Hematopoietic multipotent progenitor cell treated with erythropoietin and hydrocortisone succinate and interleukin-3 and kit ligand, for 4 days (in vitro differentiated cells): ENCODE results near the gene CCDC24.

ENCODE experiments used
- DNase-seq: peaks from one replicate; pipeline ENCODE4 v3.0.0-alpha.2; 2015

CCDC24 gene

GRCh38 chr1:43981135-43981491 is 10.3 kb upstream of the CCDC24 start:
- DNase-seq: no peak

DNA sequence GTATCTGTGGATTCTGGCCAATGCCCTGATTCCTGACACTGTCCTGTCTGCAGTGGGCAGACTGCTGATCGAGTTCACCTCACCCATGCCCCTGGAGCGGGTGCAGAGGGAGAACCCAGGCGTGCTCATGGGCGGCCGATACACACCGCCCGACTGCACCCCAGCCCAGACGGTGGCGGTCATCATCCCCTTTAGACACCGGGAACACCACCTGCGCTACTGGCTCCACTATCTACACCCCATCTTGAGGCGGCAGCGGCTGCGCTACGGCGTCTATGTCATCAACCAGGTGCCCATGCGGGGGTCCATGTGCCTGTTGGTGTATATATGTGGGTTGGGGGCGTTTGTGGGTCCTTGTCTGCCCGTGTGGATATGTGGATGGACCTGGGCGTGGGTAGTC is 9.8 kb upstream of the CCDC24 start:
- DNase-seq: no peak

DNA sequence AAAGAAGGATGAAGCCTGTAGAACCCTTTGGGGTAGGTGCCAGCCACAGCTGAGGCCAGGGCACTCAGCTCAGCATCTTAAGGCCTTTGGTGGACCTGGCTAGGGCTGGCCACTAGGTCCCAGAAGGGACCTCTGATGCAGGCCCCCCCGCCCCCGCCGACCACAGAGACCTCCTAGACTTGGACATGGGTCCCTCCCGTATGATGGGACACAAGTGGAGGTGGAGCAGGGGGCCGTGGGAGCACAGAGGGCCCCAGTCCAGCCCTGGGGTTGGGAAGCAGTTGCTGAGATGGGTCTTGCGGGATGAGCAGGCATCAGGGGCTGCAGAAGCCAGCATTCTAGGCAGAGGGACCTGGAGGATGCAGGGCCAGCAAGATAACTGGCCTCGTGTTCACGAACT is 9.2 kb upstream of the CCDC24 start:
- DNase-seq: no peak

- DNase-seq: no peak
Observed at GRCh38 chr1:43982808-43983207, 8.6 kb upstream of the CCDC24 start.

GRCh38 chr1:43983253-43983899 is 8.0 kb upstream of the CCDC24 start:
- no peak for DNase-seq

GRCh38 chr1:43984855-43985254 is 6.5 kb upstream of the CCDC24 start:
- no peak for DNase-seq

DNA sequence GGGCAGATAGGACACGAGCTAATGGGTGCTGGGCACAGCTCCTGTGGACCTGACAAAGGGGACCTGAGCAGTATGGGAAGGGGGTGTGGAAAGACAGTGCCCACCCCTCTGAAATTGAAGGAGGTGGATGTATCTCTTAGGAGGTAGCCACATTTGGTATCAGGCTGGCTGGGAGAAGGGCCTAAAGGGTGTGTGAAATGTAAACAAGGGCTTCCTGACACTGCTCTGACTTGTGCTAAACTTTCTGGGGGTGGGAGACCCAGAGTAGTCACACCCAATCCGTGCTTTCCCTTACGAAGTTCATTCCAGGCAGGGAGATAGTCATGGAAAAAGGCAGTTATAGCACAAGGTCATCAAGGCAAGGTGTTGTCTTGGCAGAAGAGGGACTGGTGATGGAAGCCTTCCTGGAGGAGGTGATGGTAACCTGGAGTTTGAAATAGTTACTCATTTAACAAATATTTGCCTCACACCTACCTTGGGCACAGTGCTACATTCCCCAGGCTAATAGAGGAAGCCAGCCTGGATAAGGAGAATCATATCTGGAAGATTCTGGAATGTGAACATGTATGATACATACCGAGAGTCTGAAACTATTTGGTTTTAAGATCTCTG is 5.3 kb upstream of the CCDC24 start:
- DNase-seq: no peak

DNA sequence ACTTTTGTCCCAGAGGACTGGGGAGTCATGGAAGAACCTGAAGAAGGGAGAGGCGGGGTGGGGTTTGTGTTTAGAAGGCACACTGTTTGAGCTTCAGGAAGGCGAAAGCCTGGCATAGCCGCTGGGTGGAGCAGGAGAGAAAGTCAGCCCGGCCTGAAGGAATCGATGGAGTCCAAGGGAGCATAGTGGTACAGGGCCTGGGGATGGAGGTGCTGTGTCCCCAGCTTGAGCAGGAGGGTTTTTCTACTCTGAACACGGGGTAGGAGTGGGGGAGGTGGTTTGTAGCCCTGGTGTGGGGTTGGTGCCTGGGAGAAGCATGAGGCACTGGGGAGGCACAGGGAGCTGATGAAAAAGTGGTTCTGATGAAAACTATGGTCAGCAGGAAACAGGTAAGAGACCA is 4.7 kb upstream of the CCDC24 start:
- no peak for DNase-seq

GRCh38 chr1:43987159-43987902 is 4.1 kb upstream of the CCDC24 start:
- no peak for DNase-seq

GRCh38 chr1:43990271-43991199 is 864 bp upstream of the CCDC24 start:
- peak; percentile 35 for DNase-seq

GRCh38 chr1:43991200-43991475 is 261 bp upstream of the CCDC24 start:
- DNase-seq: no peak

DNA sequence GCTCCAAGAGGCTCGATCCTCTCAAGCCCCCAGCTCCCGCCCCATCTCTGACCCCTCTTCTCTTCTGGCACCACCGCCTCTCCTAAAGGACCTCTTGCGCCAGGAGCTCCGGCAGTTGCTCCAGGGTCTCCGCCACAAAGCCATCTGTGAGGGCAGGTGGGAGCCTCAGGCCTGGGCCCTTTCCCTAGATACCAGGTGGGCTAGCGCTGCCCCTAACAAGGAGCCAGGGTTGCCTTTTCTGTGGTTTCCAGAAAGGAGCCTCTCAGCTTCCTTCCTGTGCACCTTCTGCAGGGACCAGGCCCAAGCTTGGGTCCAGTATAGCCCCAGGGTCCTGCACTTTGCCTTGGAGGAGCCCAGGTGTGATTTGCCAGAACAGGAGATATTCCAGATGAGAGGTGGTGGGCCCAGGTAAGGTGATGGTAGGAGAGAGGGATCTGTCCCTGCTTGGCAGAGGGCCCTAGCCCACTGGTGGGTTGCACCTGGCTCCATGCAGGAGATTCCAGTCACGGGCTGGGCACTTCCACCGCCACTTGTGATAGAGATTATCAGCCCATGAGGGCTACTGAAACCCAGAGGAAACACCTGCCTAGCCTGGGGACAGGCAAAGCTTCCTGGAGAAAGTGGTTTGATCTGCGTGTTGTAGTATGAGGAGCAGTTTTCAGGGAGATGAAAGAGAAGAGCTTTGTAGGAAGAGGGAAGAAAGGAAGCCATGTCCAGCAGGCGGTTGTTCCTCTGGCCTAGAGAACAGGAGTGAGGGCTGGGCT is 1.0 kb downstream of the CCDC24 start:
- no peak for DNase-seq

GRCh38 chr1:43993206-43993914 is 2.0 kb downstream of the CCDC24 start:
- DNase-seq: no peak

DNA sequence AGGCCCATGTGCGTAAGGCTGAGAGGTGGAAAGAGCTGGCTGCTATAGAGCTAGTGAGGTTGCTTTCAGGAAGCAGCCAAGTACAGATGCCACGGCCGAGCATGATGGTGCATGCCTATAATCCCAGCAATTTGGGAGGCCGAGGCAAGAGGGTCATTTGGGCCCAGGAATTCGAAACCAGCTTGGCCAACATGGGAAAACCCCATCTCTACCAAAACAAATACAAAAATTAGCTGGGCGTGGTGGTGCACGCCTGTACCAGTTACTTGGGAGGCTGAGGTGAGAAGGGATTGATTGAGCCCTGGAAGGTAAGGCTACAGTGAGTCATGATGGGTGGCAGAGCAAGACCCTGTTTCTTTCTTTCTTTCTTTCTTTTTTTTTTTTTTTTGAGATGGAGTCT is 2.7 kb downstream of the CCDC24 start:
- DNase-seq: no peak

DNA sequence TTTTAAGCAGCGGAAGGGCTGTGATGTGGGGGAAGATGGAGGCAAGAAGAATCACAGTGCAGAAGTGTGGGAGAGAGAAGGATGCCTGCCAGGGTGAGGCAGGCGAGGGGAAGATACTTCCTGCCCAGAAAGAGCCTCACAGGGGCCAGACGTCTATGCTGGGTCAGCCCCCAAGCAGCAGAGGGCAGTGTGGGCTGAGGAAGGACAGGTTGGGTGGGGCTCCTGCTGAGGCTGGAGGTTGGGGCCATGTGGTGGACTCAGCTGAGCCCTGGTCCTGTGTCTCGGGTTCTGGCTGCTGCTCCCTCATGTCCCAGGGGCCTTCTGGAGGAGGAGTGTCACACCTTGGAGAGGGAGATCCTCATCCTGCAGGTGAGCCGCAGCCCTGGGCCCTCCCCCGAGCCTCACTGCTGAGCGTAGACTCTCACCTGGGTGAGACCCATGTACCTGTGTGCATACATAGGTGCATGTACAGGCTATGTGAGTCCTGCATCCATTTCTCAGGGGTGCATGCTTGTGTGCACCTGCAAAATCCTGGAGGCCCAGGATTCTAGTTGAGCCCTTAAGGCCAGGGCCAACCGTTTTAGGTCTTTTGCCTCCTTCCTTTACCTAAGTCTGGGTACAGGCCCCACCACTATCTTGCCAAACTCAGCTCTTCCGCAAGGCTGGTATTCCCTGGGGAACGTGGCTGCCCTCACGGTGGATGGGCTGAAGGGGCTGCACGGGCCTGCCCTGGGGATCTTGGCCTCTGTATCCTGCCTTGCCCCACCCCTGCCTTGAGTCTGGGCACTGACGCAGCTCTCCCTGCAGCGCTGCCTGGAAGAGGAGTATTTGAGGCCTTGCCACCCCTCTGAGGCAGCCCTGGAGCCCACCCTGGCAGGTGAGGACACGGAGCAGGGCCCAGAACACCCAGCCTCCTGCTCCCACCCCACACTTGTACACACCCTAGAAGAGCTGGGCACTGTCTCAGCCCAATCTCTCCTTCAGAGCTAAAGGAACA is 3.7 kb downstream of the CCDC24 start:
- DNase-seq: peak; percentile 87

GRCh38 chr1:43995984-43996732 is 4.8 kb downstream of the CCDC24 start:
- DNase-seq: no peak

DNA sequence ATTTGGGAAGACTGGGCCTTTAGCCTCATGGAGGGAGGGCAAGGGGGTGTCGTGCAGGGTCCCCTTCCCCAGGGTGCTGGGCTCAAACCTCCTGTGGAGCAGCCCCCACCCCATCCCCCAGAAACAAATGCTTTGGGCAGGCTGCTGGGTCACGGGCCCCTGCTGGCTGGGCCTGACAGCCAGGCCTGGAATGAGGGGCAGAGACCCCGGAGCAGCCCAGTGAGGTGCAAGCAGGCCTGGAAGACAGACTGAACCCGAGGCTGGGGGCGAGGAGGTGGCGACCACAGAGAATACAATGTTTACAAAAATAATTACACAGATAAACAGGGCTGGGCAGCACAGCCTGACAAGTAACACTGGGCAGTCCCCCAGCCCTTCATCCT is 5.3 kb downstream of the CCDC24 start:
- DNase-seq: no peak

DNA sequence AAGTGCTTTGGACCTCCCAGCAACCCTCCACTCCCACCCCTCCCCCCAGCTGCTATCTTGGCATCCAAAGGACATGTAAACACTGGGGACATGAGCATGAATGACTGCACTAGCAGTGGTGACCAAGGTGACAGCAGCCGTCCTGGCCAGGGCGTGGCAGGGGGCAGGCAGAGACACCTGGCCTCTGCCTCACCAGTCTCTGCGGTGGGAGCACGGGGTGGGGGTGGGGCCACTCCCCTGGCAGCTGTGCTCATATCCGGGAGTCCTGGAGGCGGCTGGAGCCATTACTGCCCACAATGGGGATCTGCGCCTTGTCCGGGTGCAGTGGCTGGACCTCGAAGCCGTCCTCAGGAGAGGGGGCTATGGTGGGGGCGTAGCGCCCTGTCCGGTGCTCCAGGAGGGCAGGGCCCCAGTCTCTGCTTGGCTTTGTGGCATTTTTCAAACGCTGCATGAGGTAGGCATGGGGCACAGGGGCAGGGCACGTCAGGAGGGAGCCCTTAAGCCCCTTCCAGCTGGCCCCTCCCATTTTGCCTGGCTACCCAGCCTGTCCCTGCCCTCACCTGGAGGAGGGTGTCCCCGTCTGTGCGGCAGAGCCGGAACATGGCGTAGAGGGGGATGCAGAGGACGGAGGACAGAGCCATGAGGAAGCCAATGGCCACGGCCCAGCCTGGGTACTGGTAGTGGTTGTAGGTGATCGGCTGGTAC is 6.0 kb downstream of the CCDC24 start:
- no peak for DNase-seq

- no peak for DNase-seq
Observed at GRCh38 chr1:43998000-43998378, 6.6 kb downstream of the CCDC24 start.

GRCh38 chr1:43999455-43999854 is 8.1 kb downstream of the CCDC24 start:
- DNase-seq: no peak
